Hindlimb muscle (tissue), 1 donor: ENCODE measurements around the gene S1PR3. TPM values are rescaled to one million over a fixed set of nuclear protein-coding genes. Genes with fewer than 3 reads are reported as not detected.

ENCODE experiments used
- DNase-seq: peaks from one replicate; pipeline ENCODE4 v3.0.0-alpha.2; 2013
- polyA plus RNA-seq: library from polyadenylated mRNA; unstranded; fragments of 120-200 nt; gene quantifications from one replicate; pipeline ENCODE4 v1.2.1, GENCODE V29; 2013; ENCODE audit not compliant: insufficient read length

Gene S1PR3
- polyA plus RNA-seq, 1 donor: 24.3 TPM

DNA sequence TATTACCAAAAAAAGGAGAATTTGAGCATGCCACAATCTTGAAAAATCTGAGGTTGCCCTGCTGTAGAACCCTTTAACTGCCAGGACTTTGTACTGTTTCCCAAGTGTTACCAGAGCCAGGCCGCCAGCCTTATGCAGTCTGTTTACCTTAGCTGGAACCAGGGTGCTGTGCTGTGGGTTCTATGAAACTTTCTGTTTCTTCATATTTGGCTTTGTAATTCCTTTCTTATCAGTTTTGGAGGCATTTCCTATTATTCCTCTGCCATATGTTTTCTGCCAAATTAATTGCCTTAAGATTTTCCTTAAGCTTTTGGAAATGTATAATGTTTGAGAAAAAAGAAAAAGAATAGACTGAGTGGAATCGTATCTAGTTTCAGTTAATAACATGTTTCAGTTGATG lies 2.1 kb downstream of the S1PR3 start:
- DNase-seq: no peak

DNA sequence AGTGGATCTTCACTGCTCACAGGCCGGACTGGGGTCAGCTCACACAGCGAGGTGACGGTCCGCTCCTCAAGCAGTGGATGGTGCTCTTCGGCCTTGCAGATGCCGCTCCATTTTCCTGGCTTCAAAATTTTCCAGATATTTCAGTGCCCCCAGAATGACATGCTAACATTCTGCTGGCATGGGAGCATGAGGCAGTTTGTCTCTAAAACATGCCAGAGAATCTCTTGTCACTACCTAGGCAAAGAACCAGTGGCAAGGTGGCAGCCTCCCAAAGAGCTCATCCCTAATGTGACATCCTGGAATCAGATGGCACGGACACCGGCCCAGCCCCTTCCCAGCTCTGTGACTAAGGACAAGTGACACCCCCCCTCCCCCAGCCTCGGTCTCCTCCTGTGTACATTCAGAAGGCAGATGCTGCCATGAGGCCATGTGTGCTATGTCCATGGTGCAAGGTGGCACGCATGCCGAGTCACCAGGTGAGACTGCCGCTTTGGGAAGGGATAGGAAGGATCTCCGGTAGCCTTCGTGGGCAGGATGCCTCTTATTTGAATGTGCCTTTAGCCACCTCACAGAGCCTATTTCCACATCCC lies 2.7 kb downstream of the S1PR3 start:
- DNase-seq: no peak

DNA sequence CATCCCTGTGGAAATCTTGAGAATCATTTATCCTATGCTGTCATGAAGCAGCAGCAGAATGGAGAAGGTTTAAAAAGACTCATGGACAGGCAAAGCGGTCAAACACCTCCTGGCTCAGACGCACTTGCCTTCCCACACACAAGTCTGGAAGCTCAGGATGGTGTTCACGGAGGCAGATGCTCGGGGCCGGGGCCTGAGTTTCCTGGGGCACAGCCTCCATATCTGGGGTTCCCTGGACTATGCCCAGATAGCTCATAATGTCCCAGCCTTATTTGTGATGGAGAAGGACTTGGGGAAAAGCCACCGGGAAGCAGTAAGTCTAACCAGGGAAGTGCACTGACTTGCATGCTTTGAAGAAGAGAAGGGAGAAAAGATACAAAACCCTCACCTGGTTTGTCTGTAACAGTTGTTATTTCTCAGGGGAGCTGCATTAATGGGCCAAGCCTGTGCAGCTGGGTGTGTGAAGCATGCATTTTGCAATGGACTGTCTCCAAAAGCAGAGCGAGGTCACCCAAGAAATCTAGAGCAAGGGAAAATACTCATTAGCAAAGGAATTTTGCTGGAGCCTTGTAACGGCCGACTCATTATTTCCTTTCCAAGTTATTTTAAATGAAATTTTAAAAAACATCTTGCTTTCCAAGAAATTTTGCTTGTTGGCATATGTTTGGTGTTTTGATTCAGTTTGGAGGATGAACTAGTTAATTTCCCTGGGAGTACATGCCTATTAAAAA lies 3.4 kb downstream of the S1PR3 start:
- peak; percentile 48 for DNase-seq

DNA sequence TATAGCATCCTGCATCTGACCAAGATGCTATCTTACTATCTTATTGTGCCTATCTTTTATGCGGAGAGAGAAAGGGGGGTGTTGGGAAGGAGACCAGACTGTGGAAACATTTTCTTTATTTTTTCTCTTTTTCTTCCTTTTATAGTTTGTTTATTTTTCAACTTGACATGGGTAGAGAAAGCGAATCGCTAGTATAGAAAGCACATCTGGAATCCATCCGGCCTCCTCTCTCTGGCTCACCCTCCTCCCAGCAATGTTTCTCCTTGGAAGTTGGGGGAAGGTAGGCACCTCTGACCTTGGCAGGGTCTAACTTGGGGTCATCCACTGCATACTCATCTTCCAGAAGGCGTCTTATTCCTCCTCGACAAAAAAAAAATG lies 3.9 kb downstream of the S1PR3 start:
- DNase-seq: no peak

DNA sequence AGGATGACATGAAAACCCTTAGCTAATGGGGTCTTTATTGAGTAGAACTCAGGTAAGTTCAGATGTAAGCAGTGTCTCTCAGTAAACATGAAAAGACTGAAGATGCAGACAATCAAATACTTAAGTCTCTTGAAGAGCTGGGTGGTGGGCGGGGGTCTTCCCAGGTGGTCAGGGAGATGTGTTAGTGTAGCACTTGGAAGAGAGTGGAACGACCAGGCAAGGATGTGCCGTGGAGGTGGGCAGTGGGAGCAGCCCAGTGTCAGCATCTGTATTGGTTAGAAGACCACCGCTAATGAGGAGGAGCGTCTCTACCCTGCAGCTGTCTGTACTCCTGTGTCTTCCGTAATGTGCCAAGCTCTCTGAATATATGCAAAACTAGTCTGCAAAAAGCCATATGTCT lies 4.4 kb downstream of the S1PR3 start:
- no peak for DNase-seq

DNA sequence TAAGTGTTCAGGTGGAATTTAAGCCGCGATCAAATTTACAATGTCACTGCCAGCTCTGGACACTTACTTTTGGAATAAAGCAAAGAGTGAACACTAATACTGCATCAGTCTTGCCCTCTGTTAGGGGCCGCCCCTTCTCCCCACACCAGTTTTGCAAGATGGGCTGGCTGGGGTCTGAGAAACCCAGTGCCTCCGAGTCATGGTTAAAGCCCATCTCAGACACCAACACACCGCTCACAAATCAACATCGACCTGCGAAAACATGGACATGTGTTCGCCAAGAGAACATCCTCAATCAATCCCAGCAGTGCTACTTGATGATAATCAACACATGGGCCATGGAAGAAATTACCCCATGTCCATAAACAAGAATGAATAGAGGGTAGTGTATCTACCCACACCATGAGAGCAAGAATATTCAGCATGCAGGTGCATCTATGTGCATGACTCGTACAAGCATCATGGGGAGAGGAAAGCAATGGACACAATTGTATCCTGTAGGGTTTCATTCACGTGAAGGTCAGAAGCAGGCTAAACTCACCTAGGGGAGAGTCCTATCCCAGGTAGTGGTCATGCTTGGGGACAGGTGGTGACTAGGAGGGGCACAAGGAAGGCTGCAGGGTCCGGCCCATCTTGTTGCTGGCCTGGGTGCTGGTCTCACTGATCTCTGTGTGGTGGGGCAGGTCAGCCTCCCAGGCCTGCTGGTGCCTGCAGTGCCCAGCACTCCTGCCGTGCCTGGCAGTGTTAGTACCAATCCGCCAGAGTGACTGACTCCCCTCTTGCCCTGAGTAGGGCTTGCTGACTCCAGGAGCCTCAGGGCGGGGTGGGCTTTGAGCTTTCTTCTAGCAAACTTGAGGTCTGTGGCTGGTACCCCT lies 5.0 kb downstream of the S1PR3 start:
- DNase-seq: no peak

DNA sequence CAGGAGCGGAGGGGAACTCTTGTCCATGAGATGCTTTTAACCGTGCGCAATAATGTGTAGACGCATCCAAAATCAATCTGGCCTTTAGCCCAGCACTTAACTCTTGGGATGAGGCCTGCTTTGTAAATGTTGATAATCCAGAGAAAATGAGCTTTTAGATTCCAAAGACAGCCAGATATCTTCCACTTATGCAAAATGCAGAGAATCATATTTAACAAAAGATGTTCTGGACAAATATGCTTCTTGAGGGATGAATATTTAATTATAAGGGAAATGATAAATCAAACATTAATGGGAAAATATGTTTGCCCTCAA lies 5.6 kb downstream of the S1PR3 start:
- DNase-seq: no peak

DNA sequence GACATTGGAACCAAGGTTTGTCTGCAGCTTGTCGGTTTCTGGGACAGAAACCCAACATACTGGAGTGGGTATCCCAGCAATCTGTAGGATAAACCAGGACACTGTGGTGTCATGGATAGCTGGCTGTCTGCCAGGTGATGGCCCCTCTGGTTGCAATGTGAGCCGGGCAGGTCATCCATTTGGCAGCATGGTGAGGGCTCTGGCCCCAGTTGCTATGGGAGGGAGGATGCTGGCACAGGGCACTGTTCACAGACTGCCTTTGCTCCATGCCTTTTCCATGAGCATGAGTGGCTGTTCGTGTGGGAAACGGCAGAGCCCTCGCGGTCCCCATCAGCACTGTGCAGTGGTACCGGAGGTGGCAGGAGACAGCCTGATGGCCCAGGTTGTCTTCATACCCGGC lies 6.4 kb downstream of the S1PR3 start:
- no peak for DNase-seq

DNA sequence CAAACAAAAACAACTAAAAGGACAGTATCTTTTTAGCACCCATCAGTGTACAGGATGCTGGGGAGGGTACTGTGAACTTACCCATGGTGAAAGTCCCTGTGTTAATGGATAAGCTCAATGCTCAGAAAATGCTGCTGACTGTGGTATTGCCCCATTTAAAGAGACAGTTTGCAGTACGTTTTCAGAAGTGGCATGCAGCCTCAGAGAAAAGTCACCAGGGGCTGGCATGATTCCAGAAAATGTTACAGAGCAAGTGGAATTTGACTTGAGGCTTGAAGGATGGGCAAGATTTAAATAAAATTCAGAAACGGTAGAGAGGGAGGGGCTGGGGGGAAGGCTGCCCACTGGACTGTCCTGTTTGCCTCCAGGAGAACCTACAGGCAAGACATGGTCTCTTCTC lies 7.2 kb downstream of the S1PR3 start:
- DNase-seq: no peak

DNA sequence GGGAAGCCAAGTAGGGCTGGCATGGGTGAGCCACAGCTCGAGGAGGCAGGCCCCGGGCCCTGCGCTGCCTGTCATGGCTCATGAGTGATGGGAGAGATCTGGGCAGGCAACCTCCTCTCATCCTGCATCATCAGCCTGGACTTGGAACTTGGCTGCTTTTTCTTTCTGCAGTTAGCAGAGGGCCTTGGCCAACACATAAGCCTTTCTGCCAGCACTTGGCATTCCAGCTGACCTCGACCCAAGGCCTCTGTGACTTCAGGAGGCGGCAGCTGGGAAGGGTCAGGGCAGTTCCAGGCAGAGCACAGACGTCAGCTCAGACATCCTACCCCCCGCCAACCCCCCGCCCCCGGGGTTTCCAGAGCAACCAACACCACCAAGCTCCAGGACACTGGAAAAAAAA lies 7.6 kb downstream of the S1PR3 start:
- DNase-seq: no peak

DNA sequence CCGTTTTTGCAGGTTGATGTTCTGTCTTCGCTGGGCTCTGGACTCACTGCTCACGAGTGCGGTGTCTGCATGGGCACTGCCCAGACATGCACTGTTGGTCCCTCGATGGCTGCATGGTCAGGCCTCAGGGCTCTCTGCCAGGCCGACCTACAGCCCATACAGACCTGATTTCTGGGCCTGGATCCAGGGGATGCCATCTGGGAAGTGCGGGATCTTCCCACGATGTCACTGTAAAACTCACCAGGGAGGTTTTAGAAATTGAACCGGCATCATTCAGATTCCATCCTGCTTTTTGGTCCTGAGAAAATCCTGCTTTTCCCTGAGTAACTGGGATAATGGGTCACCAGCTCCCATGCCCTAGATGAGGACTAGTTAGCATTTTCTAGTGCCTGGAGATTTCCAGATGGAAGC lies 9.1 kb downstream of the S1PR3 start:
- no peak for DNase-seq

DNA sequence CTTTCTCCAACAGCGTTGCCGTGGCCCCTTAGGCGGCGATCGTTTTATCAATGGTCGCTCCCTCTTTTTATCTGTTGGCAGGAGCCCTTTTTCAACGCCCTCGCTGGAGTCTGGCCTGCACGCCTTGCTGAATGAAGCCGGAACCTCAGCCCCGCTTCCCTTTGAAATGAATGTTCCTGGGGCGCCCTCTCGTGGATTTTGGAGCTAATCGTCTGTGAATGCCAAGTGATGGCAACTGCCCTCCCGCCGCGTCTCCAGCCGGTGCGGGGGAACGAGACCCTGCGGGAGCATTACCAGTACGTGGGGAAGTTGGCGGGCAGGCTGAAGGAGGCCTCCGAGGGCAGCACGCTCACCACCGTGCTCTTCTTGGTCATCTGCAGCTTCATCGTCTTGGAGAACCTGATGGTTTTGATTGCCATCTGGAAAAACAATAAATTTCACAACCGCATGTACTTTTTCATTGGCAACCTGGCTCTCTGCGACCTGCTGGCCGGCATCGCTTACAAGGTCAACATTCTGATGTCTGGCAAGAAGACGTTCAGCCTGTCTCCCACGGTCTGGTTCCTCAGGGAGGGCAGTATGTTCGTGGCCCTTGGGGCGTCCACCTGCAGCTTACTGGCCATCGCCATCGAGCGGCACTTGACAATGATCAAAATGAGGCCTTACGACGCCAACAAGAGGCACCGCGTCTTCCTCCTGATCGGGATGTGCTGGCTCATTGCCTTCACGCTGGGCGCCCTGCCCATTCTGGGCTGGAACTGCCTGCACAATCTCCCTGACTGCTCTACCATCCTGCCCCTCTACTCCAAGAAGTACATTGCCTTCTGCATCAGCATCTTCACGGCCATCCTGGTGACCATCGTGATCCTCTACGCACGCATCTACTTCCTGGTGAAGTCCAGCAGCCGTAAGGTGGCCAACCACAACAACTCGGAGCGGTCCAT lies 10.0 kb downstream of the S1PR3 start:
- DNase-seq: peak; percentile 83

DNA sequence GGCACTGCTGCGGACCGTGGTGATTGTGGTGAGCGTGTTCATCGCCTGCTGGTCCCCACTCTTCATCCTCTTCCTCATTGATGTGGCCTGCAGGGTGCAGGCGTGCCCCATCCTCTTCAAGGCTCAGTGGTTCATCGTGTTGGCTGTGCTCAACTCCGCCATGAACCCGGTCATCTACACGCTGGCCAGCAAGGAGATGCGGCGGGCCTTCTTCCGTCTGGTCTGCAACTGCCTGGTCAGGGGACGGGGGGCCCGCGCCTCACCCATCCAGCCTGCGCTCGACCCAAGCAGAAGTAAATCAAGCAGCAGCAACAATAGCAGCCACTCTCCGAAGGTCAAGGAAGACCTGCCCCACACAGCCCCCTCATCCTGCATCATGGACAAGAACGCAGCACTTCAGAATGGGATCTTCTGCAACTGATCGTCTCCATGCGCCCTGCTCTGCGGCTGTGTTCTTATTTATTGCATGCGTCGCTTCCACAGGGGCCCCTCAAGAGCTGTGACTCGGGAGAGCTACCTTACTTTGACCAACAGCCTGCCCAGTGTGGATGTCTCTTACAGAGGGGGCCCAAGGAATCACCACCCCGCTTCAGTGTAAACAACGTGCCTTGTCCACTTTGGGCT lies 10.8 kb downstream of the S1PR3 start:
- DNase-seq: no peak

DNA sequence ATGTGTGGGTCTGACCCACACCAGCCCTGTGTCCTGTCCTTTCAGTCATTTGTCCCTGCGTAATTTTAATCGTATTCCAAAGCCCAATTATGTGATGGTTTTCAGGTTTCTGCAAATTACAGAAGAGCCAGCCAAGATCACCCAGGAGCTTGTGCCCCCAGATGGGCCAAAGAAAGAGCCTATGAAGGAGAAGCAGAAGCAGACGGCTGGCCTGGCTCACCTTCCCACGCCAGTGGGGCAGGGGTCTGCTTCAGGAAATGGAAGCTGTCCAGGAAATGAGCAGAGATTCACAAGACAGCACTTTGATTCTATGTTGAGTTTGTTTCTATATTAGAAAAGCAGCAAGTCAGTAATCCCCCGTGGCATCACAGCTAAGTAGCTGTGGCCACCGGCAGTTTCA lies 11.7 kb downstream of the S1PR3 start:
- DNase-seq: no peak

DNA sequence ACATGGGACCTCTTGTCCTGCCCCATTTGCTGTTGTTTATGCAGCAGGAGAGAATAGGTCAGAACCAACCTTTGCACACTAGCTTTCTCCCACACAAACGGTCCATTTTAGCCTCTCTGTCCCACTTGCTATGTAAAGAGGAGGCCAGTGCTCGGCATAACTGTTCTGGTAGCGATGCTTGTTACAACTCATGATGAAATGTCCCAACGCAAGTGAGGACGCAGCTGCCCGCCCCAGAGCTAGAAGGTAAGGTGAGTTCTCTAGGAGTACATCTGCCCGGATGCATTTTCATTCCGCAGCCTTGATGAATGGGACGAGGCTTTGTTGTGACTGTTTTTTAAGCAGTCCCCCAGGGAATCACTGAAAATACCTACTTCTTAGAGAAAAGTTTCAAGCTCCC lies 14.1 kb downstream of the S1PR3 start:
- no peak for DNase-seq

DNA sequence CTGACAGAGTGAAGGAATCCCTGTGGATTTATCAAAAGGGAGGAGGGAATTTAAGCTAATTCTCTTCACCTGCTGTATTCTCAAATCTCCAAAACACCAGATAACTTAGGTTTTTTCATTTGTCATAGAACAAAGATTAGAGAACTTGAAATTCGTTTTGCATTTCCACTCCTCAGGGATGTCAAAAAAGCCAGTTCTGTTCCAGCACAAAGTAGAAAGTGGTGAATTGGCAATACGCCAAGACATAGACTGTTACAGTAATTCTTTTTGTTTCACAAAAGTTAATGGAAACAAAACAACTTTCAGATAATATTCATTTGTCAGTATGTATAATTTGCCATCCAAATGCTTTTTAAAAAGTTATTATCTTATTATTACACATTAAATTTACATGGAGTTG lies 15.0 kb downstream of the S1PR3 start:
- DNase-seq: no peak

DNA sequence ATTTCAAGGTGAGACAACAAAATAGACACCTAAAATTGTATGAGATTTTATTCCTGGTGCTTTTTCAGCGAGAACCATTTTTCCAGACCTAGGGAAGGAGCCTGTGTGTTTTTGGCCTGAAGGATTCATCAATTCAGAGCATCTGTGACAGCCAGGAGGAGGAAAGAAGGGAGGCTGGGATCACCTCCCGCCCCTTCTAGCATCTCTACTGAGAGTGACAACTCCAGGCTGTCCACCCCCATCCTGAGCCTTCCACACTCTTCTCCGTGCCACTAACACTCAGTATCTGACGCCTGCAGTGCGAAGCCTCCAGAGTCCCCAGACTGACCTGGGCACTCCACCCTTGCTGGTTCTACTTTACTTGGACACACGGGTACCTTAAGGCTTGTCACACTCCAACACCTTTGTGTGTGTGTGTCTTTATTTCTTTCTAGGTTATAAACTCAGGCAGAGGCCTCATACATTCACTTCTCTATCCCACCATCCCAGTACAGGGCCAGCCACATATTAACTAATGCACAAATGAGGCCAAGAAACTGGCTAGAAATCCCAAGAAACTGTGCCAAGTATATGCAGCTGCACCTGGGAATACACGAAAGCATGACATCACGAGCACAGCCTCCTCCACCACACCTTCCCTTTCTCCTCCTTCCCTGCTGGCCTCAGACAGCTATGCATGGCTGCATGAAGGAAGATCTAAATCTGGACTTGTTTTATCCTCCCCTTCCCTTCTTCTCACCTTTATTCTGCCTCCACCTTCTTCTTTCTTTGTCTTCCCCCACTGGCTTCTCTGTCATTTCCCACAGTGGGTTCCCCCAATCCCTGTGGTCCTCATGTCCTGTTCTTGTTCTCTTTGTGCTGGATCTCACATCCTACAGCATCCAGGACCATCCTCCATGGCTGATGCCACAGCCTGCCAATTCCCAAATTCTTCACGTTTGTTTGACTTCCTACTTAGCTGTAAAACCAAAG lies 16.0 kb downstream of the S1PR3 start:
- no peak for DNase-seq

DNA sequence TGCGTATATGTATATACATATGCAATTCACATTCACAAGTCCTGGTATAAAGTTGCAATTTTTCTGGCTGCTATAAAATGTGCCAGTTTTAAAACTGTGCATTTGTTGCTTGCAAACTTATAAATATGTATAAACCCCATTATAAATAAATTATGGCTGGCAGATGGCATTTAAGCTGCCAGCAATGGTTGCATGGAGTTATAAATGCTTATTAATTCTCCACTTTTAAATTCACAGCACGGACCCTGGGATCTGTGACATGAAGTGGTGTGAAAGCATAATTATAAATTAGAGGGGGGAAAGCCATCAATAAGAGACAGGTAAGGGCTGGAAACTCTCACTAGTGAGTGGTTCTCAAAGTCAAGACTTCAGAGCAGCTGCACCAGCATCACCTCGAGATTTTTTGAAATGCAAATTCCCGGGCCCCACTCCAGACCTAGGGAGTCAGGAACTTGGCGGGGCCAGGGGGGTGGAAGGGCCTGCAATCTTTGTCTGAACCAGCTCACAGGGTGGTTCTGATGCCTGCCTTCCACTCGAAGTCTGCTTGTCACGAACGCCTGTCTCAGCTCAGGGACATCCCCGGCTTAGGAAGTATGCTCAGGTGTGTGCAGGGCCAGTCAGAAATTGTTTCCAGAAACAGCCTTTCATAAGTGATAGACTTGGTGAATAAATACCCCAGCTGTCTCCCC lies 16.9 kb downstream of the S1PR3 start:
- DNase-seq: no peak

DNA sequence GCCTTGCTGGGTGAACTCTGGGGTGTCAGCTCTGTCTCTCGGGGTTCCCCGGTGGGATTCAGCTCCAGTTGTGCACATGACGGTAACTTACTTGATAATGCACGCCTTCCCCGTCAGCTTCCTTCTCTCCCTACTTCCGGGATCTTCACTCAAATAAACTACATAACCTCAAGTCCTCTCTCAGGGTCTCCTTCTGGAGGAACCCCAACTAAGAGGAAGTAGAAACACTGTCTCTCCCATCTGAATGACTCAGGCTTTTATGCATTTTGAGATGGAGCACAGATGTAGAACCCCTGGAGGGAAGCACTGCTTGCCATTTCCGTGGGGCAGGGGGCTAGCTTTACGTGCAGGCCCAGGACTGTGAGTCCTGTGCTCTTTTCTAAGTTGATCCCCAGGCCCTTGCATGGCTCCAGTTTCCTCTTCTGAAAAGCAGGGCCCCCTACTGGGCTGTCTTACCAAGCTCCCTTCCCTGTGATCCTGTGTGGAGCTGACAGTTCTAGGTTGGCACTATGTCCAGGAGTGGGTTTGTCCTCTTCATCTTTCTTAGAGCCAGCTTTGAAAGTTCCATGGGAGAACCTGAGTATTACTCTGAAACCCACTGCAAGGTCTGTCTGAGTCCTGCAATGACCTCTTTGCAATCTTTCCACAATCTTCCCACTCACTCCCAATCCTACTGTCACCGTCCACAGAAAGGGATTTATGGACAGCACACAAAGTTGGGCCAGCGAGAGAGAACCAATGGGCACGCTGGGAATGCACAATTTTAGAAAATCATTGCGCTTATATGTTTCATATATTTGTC lies 17.7 kb downstream of the S1PR3 start:
- no peak for DNase-seq

DNA sequence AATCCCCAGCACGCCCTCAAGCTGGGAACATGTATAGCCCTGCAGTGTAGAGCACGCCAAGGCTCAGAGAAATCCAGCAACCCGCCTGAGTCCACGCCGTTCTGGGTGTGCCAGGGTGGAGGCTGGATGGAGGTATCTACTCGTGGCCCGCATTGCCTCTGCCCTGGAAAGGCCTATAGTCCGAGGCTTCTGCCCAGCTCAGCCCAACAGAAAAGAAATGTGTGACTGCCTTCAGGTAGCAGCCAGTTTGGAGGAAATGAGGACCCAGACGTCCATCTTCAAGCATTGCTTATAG lies 18.2 kb downstream of the S1PR3 start:
- DNase-seq: no peak
